Pancreas (tissue), 10 donors: ENCODE data around the gene SHH. TPM values are rescaled to one million over a fixed set of nuclear protein-coding genes. Genes with fewer than 3 reads are reported as not detected.

Experiments
- ATAC-seq, 4 donors: fragments of 200-7000 bp; cut with Tn5 transposase; one replicate each; pipeline versions ENCODE4 v1.8.0 to v1.9.1; 2020; ENCODE audit warnings: mild to moderate bottlenecking in 4 of 4, moderate library complexity in 4 of 4
- DNase-seq, 6 donors: peaks; one replicate each; pipeline ENCODE4 v3.0.0-alpha.2; 2020
- FAIRE-seq: peaks from 2 replicates; lab custom pipeline; 2012; peaks lifted over from hg19 to GRCh38; lab: Jason Lieb, UNC
- H3K27ac ChIP-seq, 4 donors: fragments of 200-600 bp; sonication (generic); 1 replicate in 3 of 4; 2 replicates in 1 of 4; pipeline versions ENCODE4 v1.5.0 to v1.8.0; 2020
- H3K27me3 ChIP-seq, 4 donors: fragments of 200-600 bp; one replicate each; pipeline ENCODE4 v1.8.0; 2021
- H3K36me3 ChIP-seq, 3 donors: fragments of 200-600 bp; sonication (generic) in 1 of 3; one replicate each; pipeline versions ENCODE4 v1.5.0 to v1.8.0; 2020 to 2021
- H3K4me1 ChIP-seq, 3 donors: fragments of 200-600 bp; one replicate each; pipeline ENCODE4 v1.8.0; 2021
- H3K4me3 ChIP-seq, 4 donors: fragments of 200-600 bp; sonication (generic) in 2 of 4; one replicate each; pipeline versions ENCODE4 v1.5.0 to v1.8.0; 2020 to 2021
- H3K9me3 ChIP-seq, 4 donors: fragments of 200-600 bp; one replicate each; pipeline ENCODE4 v1.8.0; 2021
- WGBS, 2 donors: extraction: QIAGEN DNeasy Blood & Tissue Kit; methylation state at CpG; one replicate each; pipeline ENCODE4 v1.1.7; 2013; 5-methylcytosine and 5-hydroxymethylcytosine counted together
- intact Hi-C, 3 donors: fragments of 100-400 bp; cut with DNase I; formaldehyde crosslinking; loops; one replicate each; pipeline versions ENCODE4 v1.11.1 to v1.14.2; 2022
- polyA plus RNA-seq, 2 donors: library from polyadenylated mRNA; stranded (reverse); fragments of 200-250 nt; gene quantifications; one replicate each; pipeline ENCODE4 v1.2.3, GENCODE V29; 2013
- total RNA-seq, 6 donors: library from RNA; stranded (reverse); fragmentation: NEBNext Ultra II Directional in 4 of 6; extraction: Animal tissue kit (Norgen Biotek cat#: 25700) in 4 of 6; gene quantifications; one replicate each; pipeline versions ENCODE4 v1.2.1 to v1.2.4, GENCODE V29; 2021 to 2023
- TF ChIP-seq, protein P1 (sequence below), 4 donors: fragments of 200-600 bp; sonication (generic) in 3 of 4; IDR thresholded peaks; one replicate each; pipeline versions ENCODE4 v1.5.0 to v1.8.0; 2021; ENCODE audit warnings: antibody characterized with exemption in 4 of 4
- donor health status: healthy with polysubstance abuse.
- donor health status: DM: no; HTN: no; CAD: no; lungs with moderate emphysema.
- donor health status: DM: no; HTN: no; CAD: no.
- donor health status: control.
- donor health status: control.
- donor health status: Bipolar disorder and iron deficiency.
- donor health status: DM: yes; HTN: yes; CAD: no.
- donor health status: DM: no; HTN: no; CAD: no.
- donor health status: DM: no; HTN: no; CAD: no.
- donor health status: DM: yes; HTN: yes; CAD: no.

The SHH gene
- total and polyA plus RNA-seq, 8 donors = 0.08 to 0.85 (median 0.26) TPM

DNA sequence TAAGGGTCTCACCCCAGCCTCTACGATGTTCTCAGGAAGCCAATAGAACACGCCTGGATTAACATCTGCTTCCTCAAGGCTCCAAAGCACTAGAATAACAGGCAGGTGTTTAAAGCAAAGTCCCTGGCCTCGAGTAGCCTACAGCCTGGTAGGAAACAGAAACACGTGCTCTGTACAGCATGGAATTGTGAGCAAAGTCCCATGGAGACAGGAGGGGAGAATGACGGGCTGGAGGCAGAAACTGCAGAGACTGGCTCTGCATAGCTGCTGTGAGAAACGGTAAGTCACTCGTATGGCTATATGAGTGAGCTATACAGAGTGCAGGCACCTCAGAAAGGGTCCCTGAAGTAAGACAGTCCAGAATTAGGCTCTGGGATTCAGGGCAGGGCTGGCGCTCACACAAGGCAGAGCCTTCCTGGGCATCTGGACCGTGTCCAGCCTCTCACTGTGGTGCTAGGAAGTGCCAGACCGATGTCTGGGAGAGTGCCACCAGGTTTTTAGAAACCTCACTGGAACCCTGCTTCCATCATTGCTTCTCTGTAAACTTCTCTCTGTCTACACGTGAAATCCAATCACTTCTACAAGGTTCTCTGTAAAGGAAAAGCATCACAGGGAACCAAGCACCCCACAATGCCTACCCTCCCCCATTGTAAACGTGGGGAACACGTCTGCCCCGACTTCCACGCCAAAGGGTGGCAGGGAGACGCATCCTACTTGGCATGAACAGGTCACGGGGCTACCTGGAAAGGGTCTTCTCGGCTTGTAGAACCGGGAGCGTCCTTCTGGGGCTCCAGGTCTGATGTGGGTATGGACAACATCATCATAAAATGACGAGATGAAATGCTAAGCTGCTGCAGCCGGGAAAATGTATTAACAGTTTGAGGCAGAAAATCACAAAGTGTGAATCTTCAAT lies 38.8 kb upstream of the SHH start:
- intact Hi-C loops = no loop called here
- FAIRE-seq (no peak), DNase-seq (no peak), ATAC-seq (no peak)
- Histone ChIP-seq H3K4me3 (no peak overlapping the region), H3K27ac (no peak overlapping the region), H3K27me3 (no peaks in the 10 kb centered on the region), H3K4me1 (no peaks in the 10 kb centered on the region), H3K36me3 (no peaks in the 10 kb centered on the region), H3K9me3 (no peaks in the 10 kb centered on the region)
- TF ChIP-seq, protein P1, sequence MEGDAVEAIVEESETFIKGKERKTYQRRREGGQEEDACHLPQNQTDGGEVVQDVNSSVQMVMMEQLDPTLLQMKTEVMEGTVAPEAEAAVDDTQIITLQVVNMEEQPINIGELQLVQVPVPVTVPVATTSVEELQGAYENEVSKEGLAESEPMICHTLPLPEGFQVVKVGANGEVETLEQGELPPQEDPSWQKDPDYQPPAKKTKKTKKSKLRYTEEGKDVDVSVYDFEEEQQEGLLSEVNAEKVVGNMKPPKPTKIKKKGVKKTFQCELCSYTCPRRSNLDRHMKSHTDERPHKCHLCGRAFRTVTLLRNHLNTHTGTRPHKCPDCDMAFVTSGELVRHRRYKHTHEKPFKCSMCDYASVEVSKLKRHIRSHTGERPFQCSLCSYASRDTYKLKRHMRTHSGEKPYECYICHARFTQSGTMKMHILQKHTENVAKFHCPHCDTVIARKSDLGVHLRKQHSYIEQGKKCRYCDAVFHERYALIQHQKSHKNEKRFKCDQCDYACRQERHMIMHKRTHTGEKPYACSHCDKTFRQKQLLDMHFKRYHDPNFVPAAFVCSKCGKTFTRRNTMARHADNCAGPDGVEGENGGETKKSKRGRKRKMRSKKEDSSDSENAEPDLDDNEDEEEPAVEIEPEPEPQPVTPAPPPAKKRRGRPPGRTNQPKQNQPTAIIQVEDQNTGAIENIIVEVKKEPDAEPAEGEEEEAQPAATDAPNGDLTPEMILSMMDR (IDR thresholded peaks at IDR 0.05) = no peak
- 52 to 65% methylated on average over 22 of the region's 22 CpGs for WGBS, 2 donors

DNA sequence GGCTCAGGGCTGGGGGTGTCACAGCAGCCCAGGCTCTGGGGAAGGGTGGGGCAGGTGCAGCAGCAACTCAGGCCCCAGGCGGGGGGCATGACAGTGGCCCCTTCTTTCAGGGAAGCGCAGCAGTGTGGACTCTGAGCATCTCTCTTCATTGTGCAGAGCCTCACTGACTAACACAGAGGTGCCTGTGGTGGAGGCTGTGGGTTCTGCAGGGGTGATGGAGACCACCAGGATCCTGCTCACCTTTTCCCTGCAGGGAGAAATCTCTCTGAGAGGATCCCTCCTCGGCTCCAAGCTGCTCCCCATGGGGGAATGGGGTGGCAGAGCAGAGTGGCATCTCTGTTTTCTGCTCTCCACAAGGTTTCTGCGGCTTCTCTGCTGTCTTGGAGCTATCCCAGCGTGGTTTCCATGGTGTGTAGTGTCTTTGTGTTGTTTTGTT lies 37.8 kb upstream of the SHH start:
- WGBS, 2 donors = 68 to 74% methylated on average over 5 of the region's 5 CpGs
- TF ChIP-seq, protein P1 (IDR thresholded peaks at IDR 0.05) = no peak
- DNase-seq (no peak), FAIRE-seq (no peak), ATAC-seq (no peak)
- H3K27me3 ChIP-seq = no peaks in the 10 kb centered on the region
- no peak overlapping the region for H3K4me3 ChIP-seq
- H3K4me1 ChIP-seq = no peaks in the 10 kb centered on the region
- H3K9me3 ChIP-seq = no peaks in the 10 kb centered on the region
- no peaks in the 10 kb centered on the region for H3K36me3 ChIP-seq
- intact Hi-C loops = no loop called here
- no peak overlapping the region for H3K27ac ChIP-seq

DNA sequence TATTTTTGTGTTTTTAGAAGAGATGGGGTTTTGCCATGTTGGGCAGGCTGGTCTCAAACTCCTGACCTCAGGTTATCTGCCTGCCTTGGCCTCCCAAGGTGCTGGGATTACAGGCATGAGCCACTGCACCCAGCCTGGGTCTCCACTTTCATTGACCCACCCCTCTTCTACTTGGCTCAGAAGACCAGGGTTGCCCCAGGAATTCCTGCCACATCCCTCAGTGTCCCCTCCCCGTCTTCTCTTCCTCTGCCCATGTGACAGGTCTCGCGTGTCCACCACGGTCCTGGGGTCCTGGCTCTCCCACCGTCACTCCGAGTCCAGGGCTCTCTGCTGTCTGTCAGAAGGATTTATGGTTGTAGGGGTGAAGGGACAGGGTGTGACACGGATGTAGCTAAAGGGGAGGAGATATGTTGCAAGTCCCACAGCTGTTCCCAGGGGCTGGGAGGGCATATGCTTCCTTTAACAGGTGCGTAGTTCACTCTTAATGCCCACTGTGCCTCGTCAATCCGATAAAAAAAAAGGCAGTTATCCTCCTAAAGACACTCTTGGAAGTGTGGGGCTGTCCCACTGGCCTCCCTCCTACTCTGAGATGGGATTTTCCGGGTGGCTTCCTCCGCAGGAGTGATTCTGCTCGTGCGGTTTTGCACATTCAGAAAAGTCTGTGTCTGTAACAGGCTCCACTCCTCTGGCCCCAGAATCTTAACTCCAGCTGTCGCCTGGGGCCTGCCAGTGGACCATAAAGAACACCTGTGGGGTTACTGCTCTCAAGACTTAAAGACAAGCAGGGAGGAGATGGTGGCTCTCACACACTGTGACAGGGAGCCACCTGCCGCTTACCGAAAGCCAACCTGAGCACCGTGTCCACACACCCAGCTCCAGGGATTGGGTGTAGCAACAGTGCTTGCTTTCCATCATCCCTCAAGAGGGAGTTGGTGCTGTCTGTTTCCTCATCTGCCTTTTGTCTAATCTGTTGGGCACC lies 36.7 kb upstream of the SHH start:
- H3K9me3 ChIP-seq = no peaks in the 10 kb centered on the region
- intact Hi-C loops = no loop called here
- no peak for ATAC-seq
- H3K27me3 ChIP-seq = no peaks in the 10 kb centered on the region
- FAIRE-seq = no peak
- H3K4me3 ChIP-seq = no peak overlapping the region
- 53 to 62% methylated on average over 18 of the region's 18 CpGs for WGBS, 2 donors
- H3K36me3 ChIP-seq = no peaks in the 10 kb centered on the region
- no peak overlapping the region for H3K27ac ChIP-seq
- DNase-seq = no peak
- TF ChIP-seq, protein P1 (IDR thresholded peaks at IDR 0.05) = no peak
- no peaks in the 10 kb centered on the region for H3K4me1 ChIP-seq

DNA sequence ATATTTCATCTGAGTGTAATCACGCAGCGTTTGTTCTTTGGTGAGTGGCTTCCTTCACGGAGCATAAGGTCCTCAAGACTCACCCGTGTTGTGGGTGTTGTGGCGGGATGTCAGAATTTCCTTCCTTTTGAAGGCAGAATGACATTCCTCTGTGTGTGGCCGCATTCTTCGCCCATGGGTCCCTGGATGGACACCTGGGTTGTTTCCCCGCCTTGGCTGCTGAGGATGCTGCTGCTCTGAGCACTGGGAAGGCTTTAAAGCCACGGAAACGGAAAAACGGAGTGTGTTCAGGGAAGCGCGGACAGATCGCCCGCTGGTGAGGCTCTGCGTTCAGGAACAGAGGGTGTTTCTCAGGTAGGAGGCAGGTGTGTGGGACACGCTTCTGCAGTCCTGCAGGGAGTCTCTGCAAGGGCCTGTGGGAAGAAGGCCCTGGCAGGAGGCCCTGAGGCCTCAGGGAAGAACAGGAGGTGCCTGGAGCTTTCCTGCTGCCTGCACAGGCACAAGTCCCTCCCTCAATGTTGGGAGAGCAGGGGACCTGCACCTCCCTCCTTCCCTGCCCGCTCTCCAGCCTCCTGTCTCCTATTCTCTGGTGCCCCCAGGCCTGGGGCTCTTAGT lies 35.7 kb upstream of the SHH start:
- H3K4me3 ChIP-seq = no peak overlapping the region
- H3K9me3 ChIP-seq = no peaks in the 10 kb centered on the region
- TF ChIP-seq, protein P1 (IDR thresholded peaks at IDR 0.05) = no peak
- DNase-seq = no peak
- no peak for ATAC-seq
- H3K36me3 ChIP-seq = no peaks in the 10 kb centered on the region
- WGBS, 2 donors = 54 to 68% methylated on average over 18 of the region's 18 CpGs
- FAIRE-seq = no peak
- H3K4me1 ChIP-seq = no peaks in the 10 kb centered on the region
- intact Hi-C loops = no loop called here
- H3K27ac ChIP-seq = no peak overlapping the region
- no peaks in the 10 kb centered on the region for H3K27me3 ChIP-seq
